Hepatocyte (in vitro differentiated cells): ENCODE data around the gene MPHOSPH9. TPM values are rescaled to one million over a fixed set of nuclear protein-coding genes. Genes with fewer than 3 reads are reported as not detected.

Experiments
- DNase-seq: peaks from one replicate; pipeline ENCODE4 v3.0.0-alpha.2; 2016; ENCODE audit warnings: low spot score
- H2AFZ ChIP-seq: fragments of 200-600 bp; sonication (generic); 2 replicates; pipeline ENCODE4 v1.6.0; 2016; ENCODE audit warnings: antibody characterized with exemption, mild to moderate bottlenecking
- H3K27ac ChIP-seq: fragments of 200-600 bp; sonication (generic); 2 replicates; pipeline ENCODE4 v1.5.1; 2016; ENCODE audit warnings: mild to moderate bottlenecking
- H3K27me3 ChIP-seq: fragments of 200-600 bp; sonication (generic); 2 replicates; pipeline ENCODE4 v1.6.1; 2016
- H3K36me3 ChIP-seq: fragments of 200-600 bp; sonication (generic); replicated peaks from 2 replicates; pipeline ENCODE4 v1.5.1; 2016; ENCODE audit warnings: low read depth; ENCODE audit not compliant: insufficient read depth
- H3K4me1 ChIP-seq: fragments of 200-600 bp; sonication (generic); 2 replicates; pipeline ENCODE4 v1.5.1; 2016; ENCODE audit warnings: mild to moderate bottlenecking, moderate library complexity; ENCODE audit not compliant: insufficient read depth
- H3K4me2 ChIP-seq: fragments of 200-600 bp; sonication (generic); 2 replicates; pipeline ENCODE4 v1.6.0; 2016
- H3K4me3 ChIP-seq: fragments of 200-600 bp; sonication (generic); 2 replicates; pipeline ENCODE4 v1.5.1; 2016; ENCODE audit warnings: mild to moderate bottlenecking
- H3K79me2 ChIP-seq: fragments of 200-600 bp; sonication (generic); 2 replicates; pipeline ENCODE4 v1.6.0; 2017; ENCODE audit warnings: mild to moderate bottlenecking
- H3K9me2 ChIP-seq: fragments of 200-600 bp; sonication (generic); replicated peaks from 2 replicates; pipeline ENCODE4 v1.6.0; 2017; ENCODE audit warnings: mild to moderate bottlenecking; ENCODE audit not compliant: insufficient read depth
- H3K9me3 ChIP-seq: fragments of 200-600 bp; sonication (generic); 2 replicates; pipeline ENCODE4 v1.5.1; 2016; ENCODE audit warnings: low read depth, mild to moderate bottlenecking
- H4K20me1 ChIP-seq: fragments of 200-600 bp; sonication (generic); 2 replicates; pipeline ENCODE4 v1.6.0; 2016; ENCODE audit warnings: mild to moderate bottlenecking; ENCODE audit not compliant: insufficient read depth, poor library complexity, severe bottlenecking
- CTCF ChIP-seq: fragments of 200-600 bp; sonication (generic); IDR thresholded peaks from 2 replicates; pipeline ENCODE4 v1.5.1; 2016; ENCODE audit warnings: antibody characterized with exemption, mild to moderate bottlenecking; ENCODE audit not compliant: poor library complexity
- EZH2 ChIP-seq: fragments of 200-600 bp; sonication (generic); IDR thresholded peaks from 2 replicates; pipeline ENCODE4 v1.6.1; 2016; ENCODE audit warnings: antibody characterized with exemption, mild to moderate bottlenecking, borderline replicate concordance
- EZH2phosphoT487 ChIP-seq: fragments of 200-600 bp; sonication (generic); IDR thresholded peaks from one replicate; pipeline ENCODE4 v1.6.1; 2018; ENCODE audit warnings: antibody characterized with exemption, mild to moderate bottlenecking, low read depth, moderate library complexity; ENCODE audit not compliant: unreplicated experiment, severe bottlenecking
- WGBS: methylation state at CpG from one replicate; pipeline ENCODE4 v1.1.6; 2016; ENCODE audit warnings: low lambda C conversion rate; ENCODE audit errors: missing lambda C conversion rate; 5-methylcytosine and 5-hydroxymethylcytosine counted together
- polyA plus RNA-seq: library from polyadenylated mRNA; unstranded; fragments of >200 nt; fragmentation: Nextera tagmentation; extraction: Ambion mirVana; gene quantifications from 2 replicates; pipeline ENCODE4 v1.2.1, GENCODE V29; 2016
- total RNA-seq: library from RNA; depleted of rRNA; stranded (reverse); fragments of >200 nt; gene quantifications from 2 replicates; pipeline ENCODE4 v1.2.3, GENCODE V29; 2014

Gene MPHOSPH9
- total and polyA plus RNA-seq, 2 experiments from 2014 or later, result 13.1 to 44.3 TPM

- Histone ChIP-seq H3K9me2 (no peaks in the 10 kb centered on the region), H3K4me2 (no peak overlapping the region), H3K27ac (no peak overlapping the region), H3K79me2 (peaks cover 22% of the 10 kb centered on the region), H3K4me3 (no peak overlapping the region), H4K20me1 (no peaks in the 10 kb centered on the region), H3K36me3 (no peaks in the 10 kb centered on the region), H3K9me3 (no peaks in the 10 kb centered on the region), H3K27me3 (no peaks in the 10 kb centered on the region), H2AFZ (no peak overlapping the region), H3K4me1 (peaks cover 10% of the 10 kb centered on the region)
- DNase-seq, result no peak
- TF ChIP-seq EZH2 (no peak), CTCF (no peak)
- WGBS, result 87% methylated on average over 3 of the region's 3 CpGs
Measured at GRCh38 chr12:123122626-123123025, 110.3 kb downstream of the MPHOSPH9 start.

- TF ChIP-seq EZH2phosphoT487 (no peak), EZH2 (no peak), CTCF (no peak)
- Histone ChIP-seq H3K4me1 (peaks cover 5% of the 10 kb centered on the region), H3K4me2 (no peak overlapping the region), H4K20me1 (no peaks in the 10 kb centered on the region), H3K36me3 (no peaks in the 10 kb centered on the region), H3K27ac (no peak overlapping the region), H3K79me2 (peaks cover 22% of the 10 kb centered on the region), H2AFZ (no peak overlapping the region), H3K27me3 (no peaks in the 10 kb centered on the region), H3K9me3 (no peaks in the 10 kb centered on the region), H3K9me2 (no peaks in the 10 kb centered on the region), H3K4me3 (no peak overlapping the region)
- 90% methylated on average over 6 of the region's 6 CpGs for WGBS
- DNase-seq, result no peak
Measured at GRCh38 chr12:123121670-123122069, 111.3 kb downstream of the MPHOSPH9 start.

- no peaks in the 10 kb centered on the region for H3K9me2 ChIP-seq
- 87% methylated on average over 3 of the region's 3 CpGs for WGBS
- DNase-seq, result no peak
- no peak overlapping the region for H2AFZ ChIP-seq
- H3K4me1 ChIP-seq, result no peaks in the 10 kb centered on the region
- H4K20me1 ChIP-seq, result no peaks in the 10 kb centered on the region
- no peaks in the 10 kb centered on the region for H3K27me3 ChIP-seq
- no peak for TF ChIP-seq EZH2
- H3K4me3 ChIP-seq, result no peak overlapping the region
- H3K79me2 ChIP-seq, result peaks cover 22% of the 10 kb centered on the region
- no peaks in the 10 kb centered on the region for H3K9me3 ChIP-seq
- no peak overlapping the region for H3K4me2 ChIP-seq
- no peaks in the 10 kb centered on the region for H3K36me3 ChIP-seq
- no peak overlapping the region for H3K27ac ChIP-seq
Measured at GRCh38 chr12:123120452-123121166, 112.3 kb downstream of the MPHOSPH9 start.

- no peak overlapping the region for H3K4me2 ChIP-seq
- H3K27ac ChIP-seq, result no peak overlapping the region
- DNase-seq, result no peak
- H3K27me3 ChIP-seq, result no peaks in the 10 kb centered on the region
- H2AFZ ChIP-seq, result no peak overlapping the region
- TF ChIP-seq EZH2phosphoT487 (no peak), EZH2 (no peak), CTCF (no peak)
- peaks cover 15% of the 10 kb centered on the region for H3K79me2 ChIP-seq
- H3K9me3 ChIP-seq, result no peaks in the 10 kb centered on the region
- H3K4me1 ChIP-seq, result peaks cover 3% of the 10 kb centered on the region
- WGBS, result 88% methylated on average over 7 of the region's 7 CpGs
- no peak overlapping the region for H3K4me3 ChIP-seq
- no peaks in the 10 kb centered on the region for H3K36me3 ChIP-seq
- H4K20me1 ChIP-seq, result no peaks in the 10 kb centered on the region
- H3K9me2 ChIP-seq, result no peaks in the 10 kb centered on the region
Measured at GRCh38 chr12:123119808-123120207, 113.1 kb downstream of the MPHOSPH9 start.
